SU-DHL-6 (cell line): Measurements from ENCODE around the gene PLXNB2.

Source experiments
- EZH2phosphoT487 ChIP-seq: fragments of 200-600 bp; sonication (generic), shearing (Covaris generic); conservative IDR thresholded peaks from 2 replicates; pipeline ENCODE4 v1.6.1; 2018; ENCODE audit warnings: mild to moderate bottlenecking, antibody characterized with exemption, low read length, moderate library complexity, mixed read lengths
- TF ChIP-seq, protein P1 (sequence below): fragments of 200-600 bp; sonication (generic); IDR thresholded peaks from one replicate; pipeline ENCODE4 v1.5.1; 2017; ENCODE audit warnings: antibody characterized with exemption, mild to moderate bottlenecking, low read length, moderate library complexity; ENCODE audit not compliant: insufficient read depth, poor library complexity, severe bottlenecking

DNA sequence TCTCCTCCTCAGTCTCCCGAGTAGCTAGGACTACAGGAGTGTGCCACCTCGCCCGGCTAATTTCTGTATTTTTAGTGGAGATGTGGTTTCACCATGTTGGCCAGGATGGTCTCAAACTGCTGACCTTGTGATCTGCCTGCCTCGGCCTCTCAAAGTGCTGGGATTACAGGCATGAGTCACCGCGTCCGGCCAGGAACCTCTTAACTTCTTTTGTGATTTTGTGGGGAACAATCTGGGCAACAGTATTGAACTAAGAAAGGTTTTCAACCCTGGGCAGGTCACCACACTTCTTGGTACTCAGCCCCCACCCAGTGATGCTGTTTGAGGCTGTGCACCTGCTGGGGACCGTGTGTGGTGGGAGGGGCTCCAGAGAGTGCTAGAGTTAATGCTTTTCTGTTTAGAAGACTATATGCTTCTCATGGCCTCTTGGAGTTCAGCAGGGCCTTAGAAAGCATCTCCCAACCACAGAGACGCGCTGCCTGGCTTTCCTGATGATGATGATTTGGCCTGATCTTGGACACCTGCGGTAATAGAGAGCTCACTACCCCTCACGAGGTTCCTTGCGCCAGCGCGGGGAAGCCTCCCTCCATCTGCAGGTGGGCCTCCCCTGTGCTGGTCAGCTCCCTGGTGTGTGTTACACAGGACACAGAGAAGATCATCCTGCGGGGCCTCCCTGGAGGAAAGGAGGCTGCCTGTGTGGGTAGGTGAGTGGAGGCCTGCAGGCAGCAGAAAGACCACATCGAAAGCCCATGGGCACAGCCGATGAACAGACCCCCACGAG, 18.2 kb upstream of the PLXNB2 start:
- TF ChIP-seq, protein P1, sequence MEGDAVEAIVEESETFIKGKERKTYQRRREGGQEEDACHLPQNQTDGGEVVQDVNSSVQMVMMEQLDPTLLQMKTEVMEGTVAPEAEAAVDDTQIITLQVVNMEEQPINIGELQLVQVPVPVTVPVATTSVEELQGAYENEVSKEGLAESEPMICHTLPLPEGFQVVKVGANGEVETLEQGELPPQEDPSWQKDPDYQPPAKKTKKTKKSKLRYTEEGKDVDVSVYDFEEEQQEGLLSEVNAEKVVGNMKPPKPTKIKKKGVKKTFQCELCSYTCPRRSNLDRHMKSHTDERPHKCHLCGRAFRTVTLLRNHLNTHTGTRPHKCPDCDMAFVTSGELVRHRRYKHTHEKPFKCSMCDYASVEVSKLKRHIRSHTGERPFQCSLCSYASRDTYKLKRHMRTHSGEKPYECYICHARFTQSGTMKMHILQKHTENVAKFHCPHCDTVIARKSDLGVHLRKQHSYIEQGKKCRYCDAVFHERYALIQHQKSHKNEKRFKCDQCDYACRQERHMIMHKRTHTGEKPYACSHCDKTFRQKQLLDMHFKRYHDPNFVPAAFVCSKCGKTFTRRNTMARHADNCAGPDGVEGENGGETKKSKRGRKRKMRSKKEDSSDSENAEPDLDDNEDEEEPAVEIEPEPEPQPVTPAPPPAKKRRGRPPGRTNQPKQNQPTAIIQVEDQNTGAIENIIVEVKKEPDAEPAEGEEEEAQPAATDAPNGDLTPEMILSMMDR: no peak
- no peak for TF ChIP-seq EZH2phosphoT487
